Mononuclear cell (primary cell): Measurements from ENCODE around the gene BEGAIN. TPM values are rescaled to one million over a fixed set of nuclear protein-coding genes. Genes with fewer than 3 reads are reported as not detected.

Experiments used
- H3K27me3 ChIP-seq: 2 replicates; pipeline ENCODE4 v1.6.0; 2011; ENCODE audit warnings: low read length, control low read depth; ENCODE audit not compliant: insufficient read depth
- H3K4me1 ChIP-seq: 2 replicates; pipeline ENCODE4 v1.5.1; 2011; ENCODE audit warnings: mild to moderate bottlenecking, low read length, control low read depth; ENCODE audit not compliant: insufficient read depth
- H3K4me3 ChIP-seq: 2 replicates; pipeline ENCODE4 v1.5.1; 2011; ENCODE audit warnings: mild to moderate bottlenecking, low read length, moderate library complexity
- H3K9me3 ChIP-seq: 2 replicates; pipeline ENCODE4 v1.5.1; 2011; ENCODE audit warnings: low read depth, mild to moderate bottlenecking, control low read depth, low read length
- total RNA-seq: library from RNA; depleted of rRNA; stranded (reverse); fragments of >200 nt; gene quantifications from one replicate; pipeline ENCODE4 v1.2.3, GENCODE V29; 2012

Gene BEGAIN, protein sequence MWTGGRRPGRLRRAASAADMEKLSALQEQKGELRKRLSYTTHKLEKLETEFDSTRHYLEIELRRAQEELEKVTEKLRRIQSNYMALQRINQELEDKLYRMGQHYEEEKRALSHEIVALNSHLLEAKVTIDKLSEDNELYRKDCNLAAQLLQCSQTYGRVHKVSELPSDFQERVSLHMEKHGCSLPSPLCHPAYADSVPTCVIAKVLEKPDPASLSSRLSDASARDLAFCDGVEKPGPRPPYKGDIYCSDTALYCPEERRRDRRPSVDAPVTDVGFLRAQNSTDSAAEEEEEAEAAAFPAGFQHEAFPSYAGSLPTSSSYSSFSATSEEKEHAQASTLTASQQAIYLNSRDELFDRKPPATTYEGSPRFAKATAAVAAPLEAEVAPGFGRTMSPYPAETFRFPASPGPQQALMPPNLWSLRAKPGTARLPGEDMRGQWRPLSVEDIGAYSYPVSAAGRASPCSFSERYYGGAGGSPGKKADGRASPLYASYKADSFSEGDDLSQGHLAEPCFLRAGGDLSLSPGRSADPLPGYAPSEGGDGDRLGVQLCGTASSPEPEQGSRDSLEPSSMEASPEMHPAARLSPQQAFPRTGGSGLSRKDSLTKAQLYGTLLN
- total RNA-seq, result 0.73 TPM

DNA sequence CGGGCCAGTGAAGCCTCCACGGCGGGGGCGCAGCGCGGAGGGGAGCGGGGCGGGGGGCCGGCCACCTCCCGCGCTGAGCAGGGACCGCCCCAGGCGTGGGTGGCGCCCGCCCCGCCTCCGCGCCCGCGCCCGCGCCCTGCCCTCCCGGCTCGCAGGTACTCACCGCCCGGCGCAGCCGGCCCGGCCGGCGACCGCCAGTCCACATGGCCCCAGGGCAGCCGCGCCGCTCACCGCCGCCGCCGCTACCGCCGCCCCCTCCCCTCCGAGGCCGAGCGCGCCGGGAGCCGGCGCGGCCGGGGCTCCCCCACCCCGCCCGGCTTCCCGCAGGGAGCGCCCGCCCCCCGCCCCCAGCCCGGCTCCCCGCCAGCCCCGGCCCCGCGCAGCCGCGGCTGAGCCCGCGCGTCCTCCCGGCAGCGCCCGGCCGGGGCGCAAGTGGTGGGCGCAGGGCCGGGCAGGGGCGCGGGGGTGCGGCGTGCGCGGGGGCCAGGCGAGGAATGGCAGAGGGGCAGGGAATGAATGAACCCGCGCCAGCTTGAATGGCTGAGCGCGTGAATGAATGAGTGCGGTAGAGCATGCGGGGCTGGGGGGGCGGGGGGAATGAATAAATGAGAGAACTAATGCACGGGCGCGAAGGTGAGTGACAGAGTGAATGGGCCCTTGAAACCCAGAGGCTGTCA lies at the start of gene BEGAIN:
TSS of gene BEGAIN (minus strand) at position 332 of the 677 bp plus-strand sequence. CDS start at position 205, 127 bp downstream.
- Histone ChIP-seq H3K27me3 (peaks cover 21% of the 10 kb centered on the region), H3K9me3 (no peaks in the 10 kb centered on the region), H3K4me1 (peaks cover 6% of the 10 kb centered on the region), H3K4me3 (no peak within 1 kb of the TSS)

GRCh38 chr14:100636559-100636958 lies 49.3 kb upstream of the BEGAIN start:
- no peak overlapping the region for H3K4me3 ChIP-seq
- no peaks in the 10 kb centered on the region for H3K27me3 ChIP-seq
- H3K9me3 ChIP-seq, result no peaks in the 10 kb centered on the region
- H3K4me1 ChIP-seq, result peaks cover 35% of the 10 kb centered on the region

DNA sequence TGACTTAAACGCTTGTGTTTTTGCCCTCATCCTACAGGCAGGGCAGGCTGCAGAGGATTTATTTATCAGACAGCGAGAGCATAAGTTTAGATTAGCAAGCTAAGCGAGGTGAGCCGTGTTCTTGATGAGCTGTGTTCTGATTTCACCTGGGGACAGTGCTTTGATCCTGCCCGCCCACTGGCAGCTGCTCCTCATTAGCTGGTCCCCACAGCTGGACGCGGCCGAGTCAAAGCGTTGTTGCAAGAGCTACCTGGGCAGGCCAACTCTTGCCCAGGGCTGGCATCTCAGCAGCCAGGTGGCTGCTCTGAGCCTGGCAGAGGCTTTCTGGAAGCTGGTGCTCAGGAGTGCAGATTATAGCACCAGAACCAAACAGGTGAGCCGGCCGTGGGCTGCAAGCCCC lies 46.8 kb upstream of the BEGAIN start:
- Histone ChIP-seq H3K4me3 (no peak overlapping the region), H3K27me3 (no peaks in the 10 kb centered on the region), H3K9me3 (no peaks in the 10 kb centered on the region), H3K4me1 (peaks cover 10% of the 10 kb centered on the region)

- no peaks in the 10 kb centered on the region for H3K27me3 ChIP-seq
- no peaks in the 10 kb centered on the region for H3K9me3 ChIP-seq
- no peak overlapping the region for H3K4me3 ChIP-seq
- peaks cover 4% of the 10 kb centered on the region for H3K4me1 ChIP-seq
Observed at GRCh38 chr14:100633406-100633805, 46.2 kb upstream of the BEGAIN start.

- Histone ChIP-seq H3K4me3 (no peak overlapping the region), H3K9me3 (no peaks in the 10 kb centered on the region), H3K27me3 (no peaks in the 10 kb centered on the region), H3K4me1 (no peaks in the 10 kb centered on the region)
Observed at GRCh38 chr14:100629696-100630095, 42.5 kb upstream of the BEGAIN start.

GRCh38 chr14:100629098-100629497 lies 41.9 kb upstream of the BEGAIN start:
- no peaks in the 10 kb centered on the region for H3K4me1 ChIP-seq
- no peaks in the 10 kb centered on the region for H3K27me3 ChIP-seq
- H3K9me3 ChIP-seq, result no peaks in the 10 kb centered on the region
- H3K4me3 ChIP-seq, result no peak overlapping the region

GRCh38 chr14:100628225-100628624 lies 41.0 kb upstream of the BEGAIN start:
- no peaks in the 10 kb centered on the region for H3K27me3 ChIP-seq
- H3K9me3 ChIP-seq, result no peaks in the 10 kb centered on the region
- H3K4me3 ChIP-seq, result no peak overlapping the region
- H3K4me1 ChIP-seq, result no peaks in the 10 kb centered on the region

GRCh38 chr14:100626614-100627013 lies 39.4 kb upstream of the BEGAIN start:
- no peak overlapping the region for H3K4me3 ChIP-seq
- no peaks in the 10 kb centered on the region for H3K9me3 ChIP-seq
- H3K27me3 ChIP-seq, result no peaks in the 10 kb centered on the region
- H3K4me1 ChIP-seq, result peaks cover 7% of the 10 kb centered on the region

- H3K27me3 ChIP-seq, result no peaks in the 10 kb centered on the region
- no peak overlapping the region for H3K4me3 ChIP-seq
- peaks cover 13% of the 10 kb centered on the region for H3K4me1 ChIP-seq
- H3K9me3 ChIP-seq, result no peaks in the 10 kb centered on the region
Observed at GRCh38 chr14:100623961-100624360, 36.7 kb upstream of the BEGAIN start.

- no peak overlapping the region for H3K4me3 ChIP-seq
- H3K27me3 ChIP-seq, result no peaks in the 10 kb centered on the region
- no peaks in the 10 kb centered on the region for H3K9me3 ChIP-seq
- peaks cover 17% of the 10 kb centered on the region for H3K4me1 ChIP-seq
Observed at GRCh38 chr14:100623557-100623956, 36.3 kb upstream of the BEGAIN start.

GRCh38 chr14:100622708-100623485 lies 35.7 kb upstream of the BEGAIN start:
- H3K9me3 ChIP-seq, result no peaks in the 10 kb centered on the region
- H3K27me3 ChIP-seq, result no peaks in the 10 kb centered on the region
- peaks cover 23% of the 10 kb centered on the region for H3K4me1 ChIP-seq
- H3K4me3 ChIP-seq, result no peak overlapping the region

DNA sequence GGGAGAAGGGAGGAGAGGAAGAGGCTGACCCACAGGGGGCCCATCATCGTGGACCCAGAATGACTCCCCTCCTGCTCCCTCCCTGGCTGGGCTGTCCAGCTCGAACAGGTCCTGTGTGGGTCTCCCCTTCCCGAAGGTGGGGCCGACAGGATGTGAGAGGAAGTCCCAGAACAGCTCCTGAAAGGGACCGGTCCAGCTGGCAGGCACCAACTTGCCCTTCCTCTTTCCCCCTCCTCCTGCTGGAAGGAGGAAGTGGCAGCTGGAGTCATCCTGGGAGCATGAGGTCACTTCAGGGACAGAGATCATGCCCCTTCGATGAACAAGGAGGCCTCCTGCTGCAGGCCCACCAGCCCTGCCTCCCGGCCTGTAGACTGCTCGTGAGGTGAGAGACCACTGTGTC lies 35.0 kb upstream of the BEGAIN start:
- Histone ChIP-seq H3K4me1 (peaks cover 30% of the 10 kb centered on the region), H3K9me3 (no peaks in the 10 kb centered on the region), H3K4me3 (no peak overlapping the region), H3K27me3 (no peaks in the 10 kb centered on the region)

GRCh38 chr14:100621806-100622205 lies 34.6 kb upstream of the BEGAIN start:
- Histone ChIP-seq H3K27me3 (no peaks in the 10 kb centered on the region), H3K9me3 (no peaks in the 10 kb centered on the region), H3K4me1 (peaks cover 34% of the 10 kb centered on the region), H3K4me3 (no peak overlapping the region)

DNA sequence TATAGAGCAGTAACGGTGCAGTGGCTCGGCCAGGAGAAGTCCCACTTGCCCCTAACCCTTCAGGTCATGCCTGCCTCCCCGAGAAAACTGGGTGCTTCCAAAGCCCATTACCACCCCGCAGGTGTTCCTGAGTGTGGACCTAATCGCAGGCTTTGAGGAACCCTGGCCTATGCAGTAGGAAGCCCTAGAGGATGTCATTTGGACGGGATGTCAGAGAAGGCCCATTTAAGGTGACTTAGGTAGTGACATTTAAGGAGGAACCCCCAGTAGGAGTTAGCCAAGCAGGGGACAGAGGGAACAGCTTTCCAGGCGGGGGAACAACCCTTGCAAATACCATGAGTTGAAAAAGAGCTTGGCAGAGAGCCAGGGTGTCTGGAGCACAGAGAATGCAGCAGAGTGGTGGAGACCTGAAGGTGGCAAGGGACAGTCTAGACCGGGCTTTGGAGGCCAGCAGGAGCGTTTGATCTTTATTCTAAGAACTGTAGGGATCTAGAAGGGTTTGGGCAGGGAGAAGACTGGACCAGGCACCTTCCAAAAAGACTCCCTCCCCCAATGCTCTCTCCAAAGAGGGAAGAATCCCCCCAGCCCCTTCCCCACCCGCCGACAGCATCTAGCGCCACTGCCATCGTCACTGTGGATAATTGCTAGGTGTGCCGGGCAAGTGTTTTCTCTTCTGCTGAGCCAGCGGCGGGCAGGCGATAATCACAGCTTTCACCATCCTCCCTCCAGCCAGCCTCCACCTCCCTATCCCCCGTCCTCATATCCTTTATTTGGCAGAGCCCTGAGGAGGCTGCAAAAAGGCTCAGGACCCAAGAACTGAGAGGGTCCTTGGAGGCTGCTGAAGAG lies 33.3 kb upstream of the BEGAIN start:
- H3K9me3 ChIP-seq, result no peaks in the 10 kb centered on the region
- H3K4me1 ChIP-seq, result peaks cover 36% of the 10 kb centered on the region
- H3K27me3 ChIP-seq, result no peaks in the 10 kb centered on the region
- H3K4me3 ChIP-seq, result no peak overlapping the region
